Superior temporal gyrus (tissue), 1 donor: ENCODE measurements around the gene CIPC.

ENCODE experiments used
- DNase-seq: peaks from one replicate; pipeline ENCODE4 v3.0.0-alpha.2; 2016; ENCODE audit errors: extremely low spot score

Gene CIPC

GRCh38 chr14:77125281-77125801, 27.3 kb downstream of the CIPC start:
- DNase-seq: no peak

DNA sequence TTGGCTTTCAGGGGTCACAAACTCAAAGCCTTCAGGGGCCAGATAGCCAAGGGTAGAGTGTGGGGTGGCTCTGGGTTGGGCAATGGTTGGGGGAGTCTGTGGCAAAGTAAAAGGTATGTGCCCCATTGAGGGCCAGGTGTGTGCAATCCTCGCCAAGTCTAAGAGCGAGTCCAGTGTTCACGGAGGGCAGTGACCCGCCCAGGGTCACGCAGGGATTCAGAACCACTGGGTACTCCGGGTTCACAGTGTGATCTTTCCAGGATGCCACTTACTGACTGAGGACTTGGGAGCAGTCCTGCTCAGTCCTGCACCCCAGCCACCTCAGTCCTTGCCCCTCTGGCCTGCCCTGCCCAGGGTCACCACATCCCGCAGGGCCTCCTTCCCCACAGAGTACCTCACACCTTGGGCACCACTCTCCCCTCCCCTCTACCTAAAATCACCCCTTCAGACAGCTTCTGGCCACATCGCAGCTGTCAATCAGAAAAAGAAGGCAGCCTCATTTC, 27.8 kb downstream of the CIPC start:
- no peak for DNase-seq

- no peak for DNase-seq
These were observed 28.5 kb downstream of the CIPC start for GRCh38 chr14:77126461-77126990.

- DNase-seq: no peak
These were observed 30.4 kb downstream of the CIPC start for GRCh38 chr14:77128414-77128891.

DNA sequence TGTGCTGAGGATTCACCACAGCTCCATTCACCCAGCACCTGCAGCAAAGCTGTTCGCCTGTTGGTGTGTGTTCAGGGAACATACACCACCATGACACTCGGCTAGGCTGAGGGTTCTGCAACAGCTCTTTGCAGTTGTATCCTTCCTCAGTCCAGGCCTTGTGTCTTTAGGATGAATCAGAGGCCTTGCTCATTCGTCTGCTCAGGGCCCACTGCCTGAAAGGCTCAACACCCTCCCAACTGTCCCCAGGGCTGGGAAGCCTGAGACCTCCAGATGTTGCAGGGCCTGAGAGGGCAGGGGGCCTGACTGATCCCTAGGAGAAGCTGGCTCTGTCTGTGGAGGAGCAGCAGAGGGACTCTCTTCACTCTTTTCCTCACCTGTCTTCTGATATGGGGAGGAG, 32.3 kb downstream of the CIPC start:
- DNase-seq: no peak

- no peak for DNase-seq
These were observed 33.1 kb downstream of the CIPC start for GRCh38 chr14:77131206-77131605.

GRCh38 chr14:77131871-77132486, 33.9 kb downstream of the CIPC start:
- no peak for DNase-seq

DNA sequence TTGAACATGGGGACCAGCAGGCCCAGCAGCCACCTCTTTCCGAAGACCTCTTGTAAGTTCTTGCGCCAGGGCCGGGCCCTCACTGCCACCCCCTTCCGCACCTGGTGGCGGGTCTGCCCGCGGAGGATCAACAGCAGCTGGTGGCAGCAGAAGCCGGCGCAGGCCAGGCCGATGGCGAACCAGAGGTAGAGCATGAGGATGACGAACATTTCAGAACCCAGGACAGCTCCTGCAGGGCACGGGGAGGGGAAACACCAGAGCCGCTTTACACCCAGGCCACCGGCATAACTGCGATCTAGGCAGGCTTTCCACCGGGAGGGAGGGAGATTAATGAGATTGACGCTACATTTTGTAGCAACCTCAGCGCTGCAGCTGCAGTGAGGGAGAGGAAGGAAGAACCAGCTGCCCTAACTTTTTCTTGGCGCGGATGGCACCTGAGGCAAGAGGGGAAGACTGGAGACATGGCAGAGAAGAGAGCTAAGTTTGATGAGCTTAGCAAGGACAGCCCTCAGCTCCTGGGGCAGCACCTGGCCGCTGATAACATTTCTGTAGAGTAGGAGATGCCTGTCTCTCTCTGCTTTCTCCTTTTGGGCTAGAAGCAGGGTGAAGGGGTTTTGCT, 35.8 kb downstream of the CIPC start:
- DNase-seq: no peak

GRCh38 chr14:77139022-77139421, 41.0 kb downstream of the CIPC start:
- no peak for DNase-seq

DNA sequence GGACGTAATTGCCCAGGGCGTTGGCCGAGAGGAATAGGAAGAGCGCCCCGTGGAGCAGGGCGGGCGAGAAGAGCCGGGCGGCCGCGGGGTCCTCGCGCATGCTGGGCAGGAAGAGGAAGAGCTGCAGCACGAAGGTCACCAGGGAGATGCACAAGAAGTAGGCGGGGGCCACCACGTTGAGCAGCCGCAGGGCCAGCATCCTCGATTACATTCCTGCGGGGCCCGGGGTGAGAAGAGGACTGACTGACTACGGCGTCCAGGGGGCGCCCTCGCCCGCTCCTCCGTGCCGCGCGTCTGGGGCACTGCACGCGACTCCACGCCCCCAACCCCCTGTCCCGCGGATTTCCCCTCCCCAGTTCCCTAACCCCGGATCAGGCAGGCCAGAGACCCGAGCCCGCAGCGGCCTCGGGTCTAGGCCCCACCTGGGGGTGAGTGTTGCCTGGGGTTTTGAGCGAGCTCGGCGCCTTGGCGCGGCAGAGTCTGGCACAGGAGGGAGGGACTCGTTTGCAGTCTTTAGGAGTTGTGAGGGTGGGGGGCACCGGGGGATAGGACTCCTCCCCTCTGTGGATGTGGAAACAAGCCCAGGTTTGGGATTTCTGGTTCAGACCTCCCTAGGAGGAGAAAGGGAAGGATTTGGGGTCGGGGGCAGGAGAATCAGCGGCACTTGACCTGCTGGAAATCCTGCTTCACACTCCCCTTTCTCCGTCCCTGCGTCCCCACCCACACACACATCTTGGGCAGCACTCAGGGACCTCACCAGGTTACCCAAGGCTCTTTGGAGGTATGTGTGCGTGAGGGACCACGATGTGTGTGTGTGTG, 41.7 kb downstream of the CIPC start:
- no peak for DNase-seq

GRCh38 chr14:77140359-77141213, 42.5 kb downstream of the CIPC start:
- DNase-seq: no peak

GRCh38 chr14:77141214-77142004, 43.4 kb downstream of the CIPC start, which contains the start of gene ZDHHC22:
TSS of gene ZDHHC22 (minus strand) at chr14:77141791. CDS start at chr14:77139738, 2,053 bp downstream.
- DNase-seq: no peak

GRCh38 chr14:77142005-77142800, 44.1 kb downstream of the CIPC start:
- DNase-seq: no peak

GRCh38 chr14:77143071-77143470, 45.0 kb downstream of the CIPC start:
- DNase-seq: no peak

DNA sequence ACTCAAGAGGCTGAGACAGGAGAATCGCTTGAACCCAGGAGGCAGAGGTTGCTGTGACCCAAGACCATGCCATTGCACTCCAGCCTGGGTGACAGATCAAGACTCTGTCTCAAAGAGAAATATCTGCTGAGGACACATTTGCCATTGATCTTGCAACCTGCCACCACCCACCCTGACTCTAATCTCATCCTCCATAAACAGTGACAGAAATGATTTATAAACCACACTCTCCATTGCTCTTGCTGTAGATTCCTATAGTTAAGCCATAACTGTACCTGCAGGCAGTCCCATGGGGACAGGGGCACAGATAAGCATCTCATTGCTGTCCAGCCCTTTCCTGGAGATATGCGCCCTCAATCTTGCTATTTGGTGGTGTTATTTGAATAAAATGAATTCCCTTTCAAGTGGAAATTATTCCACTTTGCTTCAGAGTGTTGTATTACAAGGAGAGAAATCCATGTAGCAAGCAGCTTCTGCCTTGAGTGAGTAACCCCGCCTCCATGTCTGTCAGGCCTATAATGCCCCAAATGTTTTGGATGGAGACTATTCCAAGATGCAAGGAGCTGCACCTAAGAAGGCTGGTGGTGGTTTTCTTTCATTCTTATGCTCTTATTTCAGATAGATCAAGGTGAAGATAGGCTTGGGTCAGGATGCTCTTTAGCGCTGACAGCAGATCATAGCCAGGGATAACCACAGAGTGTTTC, 46.5 kb downstream of the CIPC start:
- no peak for DNase-seq

- no peak for DNase-seq
These were observed 48.1 kb downstream of the CIPC start for GRCh38 chr14:77145975-77146740.

DNA sequence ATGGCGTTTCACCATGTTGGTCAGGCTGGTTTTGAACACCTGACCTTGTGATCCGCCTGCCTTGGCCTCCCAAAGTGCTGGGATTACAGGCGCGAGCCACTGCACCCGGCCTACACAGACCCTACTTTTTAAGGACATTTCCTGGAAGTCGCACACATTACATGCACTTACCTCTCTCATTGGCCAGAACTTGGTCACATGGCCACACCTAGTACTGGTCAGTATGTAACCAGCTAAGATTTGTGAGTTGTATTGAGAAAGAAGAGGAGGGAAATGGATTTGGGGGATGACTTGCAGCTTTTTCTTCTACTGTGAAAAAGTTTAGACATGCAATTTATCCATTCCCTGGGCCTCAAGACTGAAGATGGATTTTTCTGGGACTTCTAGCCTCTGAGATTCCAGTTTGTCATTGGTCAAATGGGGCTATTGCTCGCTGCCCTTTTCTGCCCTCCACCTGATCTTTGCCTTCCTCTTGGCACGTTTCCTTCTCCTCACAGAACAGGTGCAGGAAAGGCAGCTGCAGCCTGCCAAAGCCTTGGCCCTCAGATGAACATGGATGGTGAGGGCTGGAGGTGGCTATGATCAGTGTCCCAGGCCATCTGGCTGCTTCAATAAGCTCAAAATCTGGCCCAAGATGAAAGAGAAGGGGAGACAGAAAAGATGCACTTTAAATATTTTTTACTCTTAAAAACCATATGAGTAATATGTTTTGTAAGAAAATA, 50.6 kb downstream of the CIPC start:
- no peak for DNase-seq
